ENCODE data around the gene MEGF6. TPM values are rescaled to one million over a fixed set of nuclear protein-coding genes. Genes with fewer than 3 reads are reported as not detected.

Gene MEGF6
- total RNA-seq, 2 experiments from 2014 or later = 2.0 to 2.5 TPM

GRCh38 chr1:3444298-3444697 lies 167.0 kb downstream of the MEGF6 start:
- Mint-ChIP-seq H3K27me3 (peaks cover 9% of the 10 kb centered on the region), H3K9me3 (peaks cover 1% of the 10 kb centered on the region), H3K27ac (no peak overlapping the region), H3K4me3 (no peak overlapping the region), H3K4me1 (ENCODE audit: low read depth) (no peaks in the 10 kb centered on the region), H3K36me3 (ENCODE audit: low read depth) (no peaks in the 10 kb centered on the region)
- intact Hi-C loops (cut with micrococcal nuclease) = no loop called here
- TF ChIP-seq CTCF (IDR thresholded peaks at IDR 0.05) = no peak
- CTCF ChIA-PET = interaction anchor here (2.0 kb wide), 1 partner anchor 9 kb away, joined by 11 read pairs; no protein-coding TSS in a partner anchor
- POLR2A ChIA-PET = no interaction called here
- DNase-seq (no peak), ATAC-seq (no peak)

- no peaks in the 10 kb centered on the region for H3K4me1 Mint-ChIP-seq (ENCODE audit: low read depth)
- ATAC-seq (no peak), DNase-seq (no peak)
- no peaks in the 10 kb centered on the region for H3K36me3 Mint-ChIP-seq (ENCODE audit: low read depth)
- ChIA-PET POLR2A (no interaction called here), CTCF (interaction anchor here (2.0 kb wide), 1 partner anchor 9 kb away, joined by 11 read pairs; no protein-coding TSS in a partner anchor)
- H3K4me3 Mint-ChIP-seq = no peak overlapping the region
- intact Hi-C loops (cut with micrococcal nuclease) = no loop called here
- H3K27me3 Mint-ChIP-seq = peaks cover 7% of the 10 kb centered on the region
- peaks cover 1% of the 10 kb centered on the region for H3K9me3 Mint-ChIP-seq
- no peak overlapping the region for H3K27ac Mint-ChIP-seq
- TF ChIP-seq CTCF (IDR thresholded peaks at IDR 0.05) = no peak
These were observed 167.5 kb downstream of the MEGF6 start for GRCh38 chr1:3443807-3444206.

- Mint-ChIP-seq H3K36me3 (ENCODE audit: low read depth) (no peaks in the 10 kb centered on the region), H3K4me1 (ENCODE audit: low read depth) (no peaks in the 10 kb centered on the region), H3K27ac (no peak overlapping the region), H3K9me3 (peaks cover 1% of the 10 kb centered on the region), H3K4me3 (no peak overlapping the region), H3K27me3 (peaks cover 5% of the 10 kb centered on the region)
- DNase-seq (no peak), ATAC-seq (no peak)
- intact Hi-C loops (cut with micrococcal nuclease) = no loop called here
- no peak for TF ChIP-seq CTCF (IDR thresholded peaks at IDR 0.05)
- POLR2A ChIA-PET = interaction anchor here (1.5 kb wide), 1 partner anchor 10 kb away, joined by 6 read pairs; no protein-coding TSS in a partner anchor
- CTCF ChIA-PET = interaction anchor here (1.0 kb wide), 1 partner anchor 10 kb away, joined by 3 read pairs; no protein-coding TSS in a partner anchor
These were observed 168.4 kb downstream of the MEGF6 start for GRCh38 chr1:3442901-3443300.

- intact Hi-C loops (cut with micrococcal nuclease) = no loop called here
- Mint-ChIP-seq H3K4me1 (ENCODE audit: low read depth) (no peaks in the 10 kb centered on the region), H3K27ac (no peak overlapping the region), H3K36me3 (ENCODE audit: low read depth) (no peaks in the 10 kb centered on the region), H3K27me3 (peaks cover 5% of the 10 kb centered on the region), H3K4me3 (no peak overlapping the region), H3K9me3 (peaks cover 1% of the 10 kb centered on the region)
- DNase-seq (no peak), ATAC-seq (no peak)
- ChIA-PET CTCF (interaction anchor here (1.0 to 1.6 kb wide), 2 partner anchors 10 to 49 kb away, joined by 3 read pairs; no protein-coding TSS in a partner anchor), POLR2A (interaction anchor here (1.5 kb wide), 1 partner anchor 11 kb away, joined by 6 read pairs; no protein-coding TSS in a partner anchor)
- no peak for TF ChIP-seq CTCF (IDR thresholded peaks at IDR 0.05)
These were observed 169.0 kb downstream of the MEGF6 start for GRCh38 chr1:3442331-3442730.

- no peaks in the 10 kb centered on the region for H3K4me1 Mint-ChIP-seq (ENCODE audit: low read depth)
- CTCF ChIA-PET = interaction anchor here (0.7 to 1.6 kb wide), 3 partner anchors 11 to 49 kb away, joined by 3 read pairs; no protein-coding TSS in a partner anchor
- H3K27me3 Mint-ChIP-seq = peaks cover 5% of the 10 kb centered on the region
- H3K9me3 Mint-ChIP-seq = peaks cover 1% of the 10 kb centered on the region
- ATAC-seq (no peak), DNase-seq (no peak)
- POLR2A ChIA-PET = interaction anchor here (1.5 kb wide), 1 partner anchor 12 kb away, joined by 6 read pairs; no protein-coding TSS in a partner anchor
- TF ChIP-seq CTCF (IDR thresholded peaks at IDR 0.05) = no peak
- H3K36me3 Mint-ChIP-seq (ENCODE audit: low read depth) = no peaks in the 10 kb centered on the region
- intact Hi-C loops (cut with micrococcal nuclease) = no loop called here
- no peak overlapping the region for H3K4me3 Mint-ChIP-seq
- H3K27ac Mint-ChIP-seq = no peak overlapping the region
These were observed 169.4 kb downstream of the MEGF6 start for GRCh38 chr1:3441880-3442279.

Measured in activated CD8-positive, alpha-beta T cell treated with anti-CD3 and anti-CD28 coated beads for 36 hours (primary cell).